GM10266 (cell line): Measurements from ENCODE around the gene ABHD12.
A peak's percentile ranks its signal among the peaks of the same experiment; 100 is the strongest.
"Not testable (repeated sequence)": the region's sequence is repeated elsewhere in the genome, so short reads cannot be mapped to it uniquely, and the experiment has no call there.

ENCODE experiments used
- DNase-seq: peaks from one replicate; pipeline ENCODE4 v3.0.0; 2012; ENCODE audit errors: extremely low spot score
- TF ChIP-seq, protein P1 (sequence below): IDR thresholded peaks from 2 replicates; pipeline ENCODE4 v1.5.1; 2012; ENCODE audit warnings: mild to moderate bottlenecking, low read depth; ENCODE audit not compliant: control insufficient read depth, insufficient read depth; ENCODE audit errors: missing control alignments

Gene ABHD12

DNA sequence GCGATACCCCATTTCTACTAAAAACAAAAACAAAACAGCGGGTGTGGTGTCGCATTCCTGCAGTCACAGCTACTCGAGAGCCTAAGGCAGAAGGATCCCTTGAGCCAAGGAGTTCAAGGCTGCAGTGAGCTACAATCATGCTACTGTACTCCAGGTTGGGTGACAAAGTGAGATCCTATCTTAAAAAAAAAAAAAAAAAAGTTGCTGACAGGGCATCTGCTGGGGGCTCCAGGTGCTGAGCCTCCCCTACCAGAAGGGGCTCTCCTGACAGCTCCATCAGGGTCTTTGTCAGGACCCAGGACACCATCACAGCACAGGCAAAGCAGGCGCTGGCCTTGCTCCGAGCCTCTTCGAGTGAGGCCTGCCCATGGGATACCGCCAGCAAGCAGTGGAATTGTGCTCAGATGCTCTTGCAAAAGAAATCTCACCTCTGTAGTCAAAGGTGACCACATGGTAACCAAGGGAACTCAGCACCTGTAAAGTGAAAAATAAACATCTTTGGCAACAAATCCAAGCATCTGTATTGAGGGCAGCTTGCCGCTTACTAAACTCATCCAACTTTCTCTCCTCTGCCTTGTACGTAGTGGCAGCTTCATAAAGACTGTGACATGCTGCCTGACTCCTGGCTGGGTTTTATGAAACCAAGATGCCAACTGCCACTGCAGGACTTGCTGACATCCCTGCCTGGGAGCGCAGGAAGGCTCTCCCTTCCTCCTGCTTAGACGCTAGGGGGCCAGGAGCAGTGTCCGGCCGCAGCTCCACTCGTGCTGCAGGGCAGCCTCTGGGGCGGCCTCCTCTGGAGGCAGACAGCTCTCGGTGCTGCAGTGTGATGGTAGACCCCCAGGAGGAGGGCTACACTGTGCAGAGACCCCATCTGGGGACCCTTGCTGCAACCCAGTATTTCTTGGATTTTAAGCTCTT, 75.9 kb downstream of the ABHD12 start:
- DNase-seq, result no peak
- TF ChIP-seq, protein P1, sequence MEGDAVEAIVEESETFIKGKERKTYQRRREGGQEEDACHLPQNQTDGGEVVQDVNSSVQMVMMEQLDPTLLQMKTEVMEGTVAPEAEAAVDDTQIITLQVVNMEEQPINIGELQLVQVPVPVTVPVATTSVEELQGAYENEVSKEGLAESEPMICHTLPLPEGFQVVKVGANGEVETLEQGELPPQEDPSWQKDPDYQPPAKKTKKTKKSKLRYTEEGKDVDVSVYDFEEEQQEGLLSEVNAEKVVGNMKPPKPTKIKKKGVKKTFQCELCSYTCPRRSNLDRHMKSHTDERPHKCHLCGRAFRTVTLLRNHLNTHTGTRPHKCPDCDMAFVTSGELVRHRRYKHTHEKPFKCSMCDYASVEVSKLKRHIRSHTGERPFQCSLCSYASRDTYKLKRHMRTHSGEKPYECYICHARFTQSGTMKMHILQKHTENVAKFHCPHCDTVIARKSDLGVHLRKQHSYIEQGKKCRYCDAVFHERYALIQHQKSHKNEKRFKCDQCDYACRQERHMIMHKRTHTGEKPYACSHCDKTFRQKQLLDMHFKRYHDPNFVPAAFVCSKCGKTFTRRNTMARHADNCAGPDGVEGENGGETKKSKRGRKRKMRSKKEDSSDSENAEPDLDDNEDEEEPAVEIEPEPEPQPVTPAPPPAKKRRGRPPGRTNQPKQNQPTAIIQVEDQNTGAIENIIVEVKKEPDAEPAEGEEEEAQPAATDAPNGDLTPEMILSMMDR, result no peak

DNA sequence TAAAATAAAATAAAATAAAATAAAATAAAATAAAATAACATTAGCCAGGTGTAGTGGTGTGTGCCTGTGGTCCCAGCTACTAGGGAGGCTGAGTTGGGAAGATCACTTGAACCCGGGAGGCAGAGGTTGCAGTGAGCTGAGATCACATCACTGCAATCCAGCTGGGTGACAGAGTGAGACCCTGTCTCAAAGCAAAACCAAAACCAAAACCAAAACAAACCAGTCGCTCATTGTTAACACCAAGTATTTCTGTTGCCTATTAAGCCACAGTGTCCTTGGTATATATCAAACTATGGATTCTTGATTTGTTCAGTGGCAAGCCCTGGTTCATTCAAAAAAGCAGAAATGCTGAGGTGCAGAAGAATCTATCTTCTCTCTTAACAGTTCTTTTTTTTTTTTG, 77.0 kb downstream of the ABHD12 start:
- TF ChIP-seq, protein P1, result no peak
- DNase-seq, result no peak

DNA sequence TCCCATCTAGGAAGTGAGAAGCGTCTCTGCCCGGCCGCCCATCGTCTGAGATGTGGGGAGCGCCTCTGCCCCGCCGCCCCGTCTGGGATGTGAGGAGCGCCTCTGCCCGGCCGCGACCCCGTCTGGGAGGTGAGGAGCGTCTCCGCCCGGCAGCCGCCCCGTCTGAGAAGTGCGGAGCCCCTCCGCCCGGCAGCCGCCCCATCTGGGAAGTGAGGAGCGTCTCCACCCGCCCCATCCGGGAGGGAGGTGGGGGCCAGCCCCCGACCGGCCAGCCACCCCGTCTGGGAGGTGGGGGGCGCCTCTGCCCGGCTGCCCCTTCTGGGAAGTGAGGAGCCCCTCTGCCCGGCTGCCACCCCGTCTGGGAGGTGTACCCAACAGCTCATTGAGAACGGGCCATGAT, 77.9 kb downstream of the ABHD12 start:
- DNase-seq, result not testable (repeated sequence)

DNA sequence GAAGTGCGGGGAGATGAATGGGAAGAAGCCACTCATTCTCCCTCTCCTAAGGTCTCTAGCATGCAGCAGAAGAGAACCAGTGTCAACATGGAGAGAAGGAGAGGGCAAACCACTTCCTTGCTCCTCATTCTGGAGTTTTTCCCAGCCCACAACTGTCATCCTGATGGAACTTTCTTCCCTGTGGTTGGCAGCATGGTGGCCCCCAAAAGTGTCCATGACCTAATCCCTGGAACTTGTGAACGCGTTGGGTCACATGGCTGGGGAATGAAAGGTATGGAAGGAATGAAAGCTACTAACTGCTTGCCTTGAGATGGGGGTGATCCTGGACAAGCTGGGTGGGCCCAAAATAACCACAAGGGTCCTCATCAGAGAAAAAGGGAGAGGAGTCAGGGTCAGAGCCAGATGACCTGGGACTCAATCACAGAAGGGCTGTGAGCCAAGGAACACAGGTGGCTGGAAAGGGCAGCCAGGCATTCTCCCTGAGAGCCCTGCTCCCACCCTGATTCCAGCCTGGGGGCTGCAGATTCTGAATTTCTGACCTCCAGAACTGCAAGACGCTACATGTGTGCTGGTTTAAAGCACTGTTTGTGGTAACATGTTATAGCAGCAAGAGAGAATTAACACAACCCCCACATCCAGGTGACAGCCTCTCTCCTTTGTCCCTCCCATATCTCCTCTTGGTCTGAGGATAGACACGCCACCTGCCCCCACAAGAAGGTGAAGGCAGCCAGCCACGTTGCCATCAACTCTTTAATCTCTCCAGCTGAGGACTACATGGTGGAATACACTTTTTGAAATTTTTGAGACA, 79.5 kb downstream of the ABHD12 start:
- no peak for DNase-seq
- TF ChIP-seq, protein P1, result no peak

DNA sequence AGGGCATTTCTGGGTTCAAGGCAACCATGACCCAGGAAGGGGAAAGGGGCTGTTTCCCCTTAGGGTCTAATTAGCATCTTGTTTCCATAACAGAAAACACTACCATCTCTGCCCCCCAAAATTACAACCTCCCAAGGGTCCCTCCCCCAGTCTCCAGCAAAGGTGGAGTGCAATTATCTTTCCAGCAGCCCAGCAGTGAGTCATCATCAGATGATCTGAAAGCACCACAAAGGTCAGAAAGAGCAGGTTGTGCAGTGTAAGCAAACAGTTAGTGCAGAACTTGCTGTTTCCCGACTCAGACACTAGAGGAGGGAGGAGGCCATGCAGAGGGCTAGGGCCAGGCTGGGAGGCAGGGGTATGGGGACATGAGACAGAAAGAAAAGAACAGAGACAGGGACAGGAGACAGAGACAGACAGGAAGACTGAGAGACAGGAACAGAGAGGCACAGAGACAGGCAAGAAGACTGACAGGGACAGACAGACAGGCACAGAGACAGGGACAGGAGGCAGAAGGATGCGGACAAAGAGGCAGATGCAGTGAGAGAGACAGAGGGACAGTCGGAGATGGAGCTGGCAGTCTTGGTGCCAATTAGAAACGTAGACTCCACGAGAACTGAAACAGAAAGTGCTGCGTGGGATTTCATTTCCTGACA, 80.2 kb downstream of the ABHD12 start:
- DNase-seq, result peak; percentile 86
- TF ChIP-seq, protein P1, result peak; percentile 76

DNA sequence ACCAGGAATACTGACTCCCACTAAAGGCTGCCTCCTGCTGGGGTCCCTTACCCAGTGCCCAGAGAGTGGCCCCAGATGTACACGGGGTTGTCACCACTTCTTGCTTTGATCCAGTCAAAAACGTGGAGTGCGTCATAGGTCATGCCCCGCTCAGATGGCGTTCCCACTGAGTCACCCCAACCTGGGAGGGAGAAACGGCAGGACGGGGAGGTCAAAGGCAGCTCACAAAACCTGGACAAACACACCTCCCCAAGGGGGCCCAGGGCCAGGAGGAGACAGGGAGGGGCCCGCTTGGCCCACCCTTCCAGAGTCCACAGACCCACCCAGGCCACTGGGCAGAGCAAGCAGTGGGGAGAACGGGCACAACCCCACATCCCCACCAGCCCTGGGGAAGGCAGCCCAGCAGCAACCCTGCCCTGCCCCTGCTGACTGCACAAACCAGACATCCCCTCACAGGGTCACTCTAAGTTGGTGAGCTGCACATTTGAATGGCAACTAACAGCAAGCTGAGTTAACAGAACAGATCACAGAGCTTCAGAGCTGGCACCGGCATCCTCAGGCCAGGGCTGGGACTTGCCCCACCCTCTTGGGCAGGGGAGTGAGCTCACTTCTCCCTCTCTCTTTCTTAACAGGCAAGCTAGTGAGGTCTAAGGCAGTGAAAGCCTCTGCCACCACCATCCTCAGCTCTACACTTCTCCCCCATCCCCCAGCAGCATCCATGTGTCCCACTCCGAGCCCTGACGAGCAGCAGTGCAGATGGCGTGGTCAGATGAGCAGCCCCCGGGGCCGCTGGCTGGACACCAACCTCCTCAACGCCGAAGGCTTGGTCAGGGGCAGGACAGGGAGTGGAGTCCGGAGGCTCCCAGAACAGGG, 81.0 kb downstream of the ABHD12 start:
- no peak for DNase-seq

More for the DNA sequence above, 81.0 kb downstream of the ABHD12 start:
- TF ChIP-seq, protein P1, result no peak
